ENCODE results near the gene RBP3. TPM values are rescaled to one million over a fixed set of nuclear protein-coding genes. Genes with fewer than 3 reads are reported as not detected.

Gene RBP3
- total RNA-seq, 1 experiment from 2014 or later, result not detected

- ChIA-PET CTCF (no interaction called here), POLR2A (no interaction called here)
- DNase-seq (ENCODE audit: low read depth, low spot score), result no peak
- ATAC-seq, result no peak
- no peak overlapping the region for H3K4me3 ChIP-seq (ENCODE audit: low read depth in 2 of 2, low read length in 2 of 2)
- no peaks in the 10 kb centered on the region for H3K36me3 ChIP-seq (ENCODE audit: control insufficient read depth, insufficient read depth, low read length)
- H3K27ac ChIP-seq (ENCODE audit: low read length), result no peak overlapping the region
- TF ChIP-seq SIN3A (IDR thresholded peaks at IDR 0.05; ENCODE audit: borderline replicate concordance, insufficient read depth, low read depth, low read length), result no peak
- TF ChIP-seq REST (IDR thresholded peaks at IDR 0.05; ENCODE audit: insufficient read depth in 1 of 2, low read depth in 2 of 2, low read length in 1 of 2), result no peak
- TF ChIP-seq POLR2AphosphoS5 (IDR thresholded peaks at IDR 0.05; ENCODE audit: low read depth, low read length), result no peak
- no peaks in the 10 kb centered on the region for H3K27me3 ChIP-seq (ENCODE audit: control insufficient read depth, insufficient read depth, low read length)
- in situ Hi-C loops (cut with HindIII; ENCODE audit: low pct_unique_long_range_greater_than_20kb, low sequenced_read_pairs) (no loop called here), intact Hi-C loops (cut with micrococcal nuclease; ENCODE audit: unreplicated experiment) (no loop called here)
- BruUV-seq (replicated peaks), result no TSS peak
- H3K9me3 ChIP-seq (ENCODE audit: control insufficient read depth, insufficient read depth, low read depth, low read length), result no peaks in the 10 kb centered on the region
- no peaks in the 10 kb centered on the region for H3K4me1 ChIP-seq (ENCODE audit: control insufficient read depth, insufficient read depth, low read length)
Observed at GRCh38 chr10:47370015-47370767, 22.0 kb downstream of the RBP3 start.

DNA sequence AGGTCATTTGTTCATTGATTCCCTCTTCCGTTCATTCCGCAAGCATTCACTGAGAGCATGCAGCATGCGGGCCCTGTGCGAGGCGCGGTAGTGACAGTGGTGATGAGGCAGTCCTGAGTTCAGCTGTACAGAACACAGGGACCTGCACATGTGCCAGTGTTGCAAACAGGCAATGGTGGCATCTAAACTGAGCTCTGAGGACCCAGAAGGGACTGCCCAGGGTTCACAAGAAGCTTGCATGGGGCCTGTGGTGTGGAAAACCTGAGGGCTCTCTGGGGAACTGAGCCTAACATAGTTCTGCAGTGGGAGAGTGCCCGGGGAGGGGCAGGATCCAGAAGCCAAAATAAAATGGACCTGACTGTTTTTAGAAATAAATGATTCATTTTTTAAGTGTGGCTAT lies 22.7 kb downstream of the RBP3 start:
- Histone ChIP-seq H3K9me3 (ENCODE audit: control insufficient read depth, insufficient read depth, low read depth, low read length) (no peaks in the 10 kb centered on the region), H3K4me3 (ENCODE audit: low read depth in 2 of 2, low read length in 2 of 2) (no peak overlapping the region), H3K27ac (ENCODE audit: low read length) (no peak overlapping the region), H3K4me1 (ENCODE audit: control insufficient read depth, insufficient read depth, low read length) (no peaks in the 10 kb centered on the region), H3K27me3 (ENCODE audit: control insufficient read depth, insufficient read depth, low read length) (no peaks in the 10 kb centered on the region), H3K36me3 (ENCODE audit: control insufficient read depth, insufficient read depth, low read length) (no peaks in the 10 kb centered on the region)
- TF ChIP-seq REST (IDR thresholded peaks at IDR 0.05; ENCODE audit: insufficient read depth in 1 of 2, low read depth in 2 of 2, low read length in 1 of 2) (no peak), POLR2AphosphoS5 (IDR thresholded peaks at IDR 0.05; ENCODE audit: low read depth, low read length) (no peak)
- CTCF ChIA-PET, result no interaction called here
- in situ Hi-C loops (cut with HindIII; ENCODE audit: low pct_unique_long_range_greater_than_20kb, low sequenced_read_pairs) (no loop called here), intact Hi-C loops (cut with micrococcal nuclease; ENCODE audit: unreplicated experiment) (no loop called here)
- POLR2A ChIA-PET, result no interaction called here
- ATAC-seq (no peak), DNase-seq (ENCODE audit: low read depth, low spot score) (no peak)
- BruUV-seq (replicated peaks), result no TSS peak
